ENCODE measurements around the gene SAMD11. TPM values are rescaled to one million over a fixed set of nuclear protein-coding genes. Genes with fewer than 3 reads are reported as not detected.

Gene SAMD11
- total and polyA plus RNA-seq, 4 donors, result 0.51 to 4.1 (median 1.3) TPM

DNA sequence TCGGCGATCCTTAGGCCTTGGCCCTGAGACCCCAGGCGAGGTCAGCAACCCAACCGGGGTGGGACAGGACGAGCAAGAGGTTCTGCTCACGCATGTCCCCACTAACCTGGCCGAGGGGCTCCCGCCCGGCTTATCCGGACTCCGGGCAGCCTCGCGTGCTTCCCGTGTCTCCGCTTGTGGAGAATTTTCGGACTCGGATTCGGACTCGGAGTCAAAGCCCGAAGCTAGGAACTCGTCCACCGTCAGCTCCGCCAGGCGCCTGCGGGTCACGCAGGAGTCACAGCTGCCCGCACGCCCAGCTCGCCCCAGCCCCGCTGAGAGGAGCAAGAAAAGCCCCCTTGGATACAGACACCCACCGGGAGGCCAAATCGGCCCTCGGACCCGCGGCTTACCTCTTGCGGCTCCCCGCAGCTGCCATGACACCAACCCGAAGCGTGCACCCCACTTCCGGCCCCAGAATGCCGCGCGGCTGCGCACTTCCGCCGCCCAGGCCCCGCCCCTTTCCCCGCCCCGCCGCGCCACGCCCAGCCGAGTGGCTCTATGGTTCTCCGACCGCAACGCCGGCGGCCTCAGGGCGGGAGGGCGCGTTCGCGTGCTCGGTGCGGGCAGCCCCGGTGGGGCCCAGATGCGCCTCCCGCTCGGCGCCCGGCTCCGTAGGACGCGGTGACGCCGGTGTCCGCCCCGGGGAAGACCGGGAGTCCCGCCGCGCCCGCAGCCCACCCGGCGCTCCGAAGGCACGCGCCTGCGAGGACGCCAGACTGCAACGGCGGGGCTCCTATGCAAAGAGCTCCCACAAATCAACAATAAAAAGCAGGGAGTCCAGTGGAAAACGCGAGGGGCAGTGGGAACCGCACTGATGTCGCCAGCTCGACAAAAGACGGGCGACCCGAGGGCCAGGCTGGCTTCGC, 35.4 kb downstream of the SAMD11 start, which contains the start of gene NOC2L:
Gene NOC2L, minus strand, starts transcription at position 434 of the 908 bp plus-strand sequence. Its CDS starts 16 bp downstream, at position 418.
- peaks cover 8 to 26% (median 14%) of the 10 kb centered on the region in 4 donors for H3K36me3 ChIP-seq (ENCODE audit: control insufficient read depth in 4 of 4, insufficient read depth in 3 of 4, low read depth in 1 of 4, low read length in 3 of 4)
- 7% methylated on average over 101 of the region's 101 CpGs for WGBS
- H3K4me1 ChIP-seq (ENCODE audit: control insufficient read depth in 4 of 4, insufficient read depth in 4 of 4, low read length in 3 of 4), result peaks cover 13 to 33% (median 20%) of the 10 kb centered on the region in 4 donors
- peak within 1 kb of the TSS; percentile 62 to 71 for H3K27ac ChIP-seq (ENCODE audit: low read depth in 1 of 2, low read length in 2 of 2)
- H3K9me3 ChIP-seq (ENCODE audit: control insufficient read depth in 4 of 4, low read length in 3 of 4), result no peaks in the 10 kb centered on the region
- TF ChIP-seq GABPA (IDR thresholded peaks at IDR 0.05 in 1 of 2, conservative IDR thresholded peaks at IDR 0.05 in 1 of 2) (peak; percentile 74 to 93), YY1 (IDR thresholded peaks at IDR 0.05) (peak; percentile 96), EGR1 (IDR thresholded peaks at IDR 0.05; ENCODE audit: low read depth in 2 of 2) (no peak), FOXA1 (IDR thresholded peaks at IDR 0.05) (no peak)
- no peaks in the 10 kb centered on the region for H3K27me3 ChIP-seq (ENCODE audit: control insufficient read depth in 4 of 4, insufficient read depth in 4 of 4, low read length in 3 of 4)
- peak within 1 kb of the TSS; percentile 56 to 75 for H3K9ac ChIP-seq (ENCODE audit: low read depth in 1 of 2, low read length in 2 of 2)
- H3K4me3 ChIP-seq (ENCODE audit: low read depth in 1 of 3, low read length in 3 of 3), result peak within 1 kb of the TSS; percentile 93 to 99 (median 94)
- DNase-seq (ENCODE audit: low spot score), result peak; percentile 99

DNA sequence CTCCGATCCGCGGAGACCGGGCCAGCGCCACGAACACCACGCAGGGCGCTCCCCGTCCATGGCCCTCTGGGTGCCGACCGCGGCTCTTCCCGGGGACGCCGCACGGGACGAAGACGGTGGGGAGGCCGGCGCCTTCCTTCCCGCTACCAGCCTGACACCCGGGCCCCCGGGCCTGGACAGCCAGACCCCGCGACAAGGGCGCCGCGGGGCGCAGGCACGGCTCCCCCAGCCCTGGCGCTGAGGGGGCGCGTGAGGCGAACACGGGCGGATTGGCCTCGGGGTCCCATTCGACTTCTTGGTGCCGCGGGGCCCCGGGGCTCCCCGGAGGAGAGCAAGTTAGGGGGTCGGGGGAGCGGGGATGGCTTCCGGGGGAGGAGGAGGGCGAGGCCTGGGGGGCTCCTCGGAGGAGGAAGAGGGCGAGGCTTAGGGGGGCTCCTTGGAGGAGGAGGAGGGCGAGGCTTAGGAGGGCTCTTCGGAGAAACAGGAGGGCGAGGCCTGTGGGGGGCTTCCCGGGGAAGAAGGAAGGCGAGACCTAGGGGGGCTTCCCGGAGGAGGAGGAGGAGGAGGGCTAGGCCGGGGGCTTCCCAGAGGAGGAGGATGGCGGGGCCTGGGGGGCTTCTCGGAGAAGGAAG, 36.1 kb downstream of the SAMD11 start:
- WGBS, result 32% methylated on average over 57 of the region's 57 CpGs
- TF ChIP-seq HNF4A (conservative IDR thresholded peaks at IDR 0.05), result no peak
- TF ChIP-seq GABPA (IDR thresholded peaks at IDR 0.05 in 1 of 2, conservative IDR thresholded peaks at IDR 0.05 in 1 of 2), result no peak
- no peak for TF ChIP-seq NR2F2 (IDR thresholded peaks at IDR 0.05)
- no peak for TF ChIP-seq RAD21 (IDR thresholded peaks at IDR 0.05)
- TF ChIP-seq RXRA (IDR thresholded peaks at IDR 0.05), result no peak
- TF ChIP-seq REST (IDR thresholded peaks at IDR 0.05), result no peak
- no peak for TF ChIP-seq HNF4G (IDR thresholded peaks at IDR 0.05)
- TF ChIP-seq TAF1 (conservative IDR thresholded peaks at IDR 0.05), result no peak
- no peak overlapping the region for H3K27ac ChIP-seq (ENCODE audit: low read depth in 1 of 2, low read length in 2 of 2)
- H3K9ac ChIP-seq (ENCODE audit: low read depth in 1 of 2, low read length in 2 of 2), result no peak overlapping the region
- H3K4me1 ChIP-seq (ENCODE audit: control insufficient read depth in 4 of 4, insufficient read depth in 4 of 4, low read length in 3 of 4), result peaks cover 13 to 33% (median 20%) of the 10 kb centered on the region in 4 donors
- no peaks in the 10 kb centered on the region for H3K27me3 ChIP-seq (ENCODE audit: control insufficient read depth in 4 of 4, insufficient read depth in 4 of 4, low read length in 3 of 4)
- H3K9me3 ChIP-seq (ENCODE audit: control insufficient read depth in 4 of 4, low read length in 3 of 4), result no peaks in the 10 kb centered on the region
- peak overlapping the region in 2 of 3 donors; percentile 45 to 94 for H3K4me3 ChIP-seq (ENCODE audit: low read depth in 1 of 3, low read length in 3 of 3)
- peaks cover 8 to 18% (median 13%) of the 10 kb centered on the region in 4 donors for H3K36me3 ChIP-seq (ENCODE audit: control insufficient read depth in 4 of 4, insufficient read depth in 3 of 4, low read depth in 1 of 4, low read length in 3 of 4)
- no peak for DNase-seq (ENCODE audit: low spot score)
